ENCODE results near the gene ANXA8. TPM values are rescaled to one million over a fixed set of nuclear protein-coding genes. Genes with fewer than 3 reads are reported as not detected.

Gene ANXA8
- total RNA-seq, 1 donor from 2014 or later: not detected

- DNase-seq (ENCODE audit: low read depth in 2 of 2): no peak
Measured at GRCh38 chr10:47449102-47449978, 34.6 kb downstream of the ANXA8 start.

- DNase-seq (ENCODE audit: low read depth in 2 of 2): no peak
Measured at GRCh38 chr10:47447705-47448104, 36.2 kb downstream of the ANXA8 start.

GRCh38 chr10:47447209-47447608, 36.7 kb downstream of the ANXA8 start:
- no peak for DNase-seq (ENCODE audit: low read depth in 2 of 2)

- no peak for DNase-seq (ENCODE audit: low read depth in 2 of 2)
Measured at GRCh38 chr10:47445720-47446119, 38.2 kb downstream of the ANXA8 start.

- DNase-seq (ENCODE audit: low read depth in 2 of 2): no peak
Measured at GRCh38 chr10:47444047-47444446, 39.9 kb downstream of the ANXA8 start.

GRCh38 chr10:47443145-47443544, 40.8 kb downstream of the ANXA8 start:
- no peak for DNase-seq (ENCODE audit: low read depth in 2 of 2)

GRCh38 chr10:47442351-47442750, 41.6 kb downstream of the ANXA8 start:
- DNase-seq (ENCODE audit: low read depth in 2 of 2): no peak

- no peak for DNase-seq (ENCODE audit: low read depth in 2 of 2)
Measured at GRCh38 chr10:47441938-47442337, 42.0 kb downstream of the ANXA8 start.

- no peak for DNase-seq (ENCODE audit: low read depth in 2 of 2)
Measured at GRCh38 chr10:47440207-47440606, 43.7 kb downstream of the ANXA8 start.

GRCh38 chr10:47438857-47439474, 44.9 kb downstream of the ANXA8 start:
- DNase-seq (ENCODE audit: low read depth in 2 of 2): peak; percentile 72 to 74

- no peak for DNase-seq (ENCODE audit: low read depth in 2 of 2)
Measured at GRCh38 chr10:47435081-47435480, 48.8 kb downstream of the ANXA8 start.

GRCh38 chr10:47425813-47426419, 58.0 kb downstream of the ANXA8 start:
- no peak for DNase-seq (ENCODE audit: low read depth in 2 of 2)

GRCh38 chr10:47424231-47424630, 59.7 kb downstream of the ANXA8 start:
- DNase-seq (ENCODE audit: low read depth in 2 of 2): no peak

GRCh38 chr10:47423476-47423875, 60.4 kb downstream of the ANXA8 start:
- DNase-seq (ENCODE audit: low read depth in 2 of 2): no peak

- DNase-seq (ENCODE audit: low read depth in 2 of 2): peak in 1 of 2 donors; percentile 23
Measured at GRCh38 chr10:47421057-47421952, 62.6 kb downstream of the ANXA8 start.

- DNase-seq (ENCODE audit: low read depth in 2 of 2): no peak
Measured at GRCh38 chr10:47420305-47421056, 63.4 kb downstream of the ANXA8 start.

GRCh38 chr10:47419421-47419820, 64.5 kb downstream of the ANXA8 start:
- DNase-seq (ENCODE audit: low read depth in 2 of 2): no peak

- DNase-seq (ENCODE audit: low read depth in 2 of 2): no peak
Measured at GRCh38 chr10:47418966-47419365, 64.9 kb downstream of the ANXA8 start.

GRCh38 chr10:47418321-47418720, 65.6 kb downstream of the ANXA8 start:
- DNase-seq (ENCODE audit: low read depth in 2 of 2): no peak
